ENCODE data around the gene LTK. TPM values are rescaled to one million over a fixed set of nuclear protein-coding genes. Genes with fewer than 3 reads are reported as not detected.
A peak's percentile ranks its signal among the peaks of the same experiment; 100 is the strongest.

LTK gene
- total and polyA plus RNA-seq, 10 donors, result 0.93 to 7.0 (median 4.5) TPM

DNA sequence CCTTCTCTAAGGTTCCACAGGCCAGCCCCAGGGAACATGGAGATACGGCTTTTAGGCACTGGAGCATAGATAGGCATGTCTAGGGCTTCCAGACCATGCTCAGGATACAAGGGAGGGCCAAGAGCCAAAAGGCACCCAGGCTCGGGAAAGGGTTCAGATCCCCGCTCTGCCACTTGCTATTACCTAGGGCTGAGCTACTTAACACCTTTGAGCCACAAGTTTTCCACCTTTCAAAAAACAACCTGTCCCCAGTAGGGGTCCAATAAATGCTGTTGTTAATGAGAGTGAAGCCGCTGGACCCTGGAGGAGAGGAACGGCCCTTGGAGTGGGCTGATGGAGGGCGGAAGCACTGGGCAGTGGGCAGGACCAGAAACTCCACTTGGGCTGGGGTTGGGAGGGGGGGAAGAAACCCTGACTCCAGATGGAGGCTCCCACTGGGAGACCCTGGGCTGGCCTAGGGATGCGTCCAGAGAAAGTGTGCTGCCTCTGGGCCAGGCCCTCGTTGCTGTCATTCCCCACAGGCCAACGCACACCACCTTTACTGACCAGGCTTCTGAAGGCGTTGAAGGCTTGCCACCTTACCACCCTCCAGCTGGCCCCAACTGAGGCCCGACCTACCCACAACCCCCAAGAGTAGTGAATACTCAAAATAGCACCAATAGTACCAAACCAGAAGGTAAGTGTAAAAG, 28.5 kb downstream of the LTK start:
- WGBS, 5 donors, result 80 to 84% (median 82%) methylated on average over 11 of the region's 11 CpGs
- peak in 1 of 3 donors; percentile 23 for TF ChIP-seq POLR2AphosphoS5 (IDR thresholded peaks at IDR 0.05)
- TF ChIP-seq, protein P1, sequence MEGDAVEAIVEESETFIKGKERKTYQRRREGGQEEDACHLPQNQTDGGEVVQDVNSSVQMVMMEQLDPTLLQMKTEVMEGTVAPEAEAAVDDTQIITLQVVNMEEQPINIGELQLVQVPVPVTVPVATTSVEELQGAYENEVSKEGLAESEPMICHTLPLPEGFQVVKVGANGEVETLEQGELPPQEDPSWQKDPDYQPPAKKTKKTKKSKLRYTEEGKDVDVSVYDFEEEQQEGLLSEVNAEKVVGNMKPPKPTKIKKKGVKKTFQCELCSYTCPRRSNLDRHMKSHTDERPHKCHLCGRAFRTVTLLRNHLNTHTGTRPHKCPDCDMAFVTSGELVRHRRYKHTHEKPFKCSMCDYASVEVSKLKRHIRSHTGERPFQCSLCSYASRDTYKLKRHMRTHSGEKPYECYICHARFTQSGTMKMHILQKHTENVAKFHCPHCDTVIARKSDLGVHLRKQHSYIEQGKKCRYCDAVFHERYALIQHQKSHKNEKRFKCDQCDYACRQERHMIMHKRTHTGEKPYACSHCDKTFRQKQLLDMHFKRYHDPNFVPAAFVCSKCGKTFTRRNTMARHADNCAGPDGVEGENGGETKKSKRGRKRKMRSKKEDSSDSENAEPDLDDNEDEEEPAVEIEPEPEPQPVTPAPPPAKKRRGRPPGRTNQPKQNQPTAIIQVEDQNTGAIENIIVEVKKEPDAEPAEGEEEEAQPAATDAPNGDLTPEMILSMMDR (IDR thresholded peaks at IDR 0.05 in 8 of 11, conservative IDR thresholded peaks at IDR 0.05 in 3 of 11), result no peak
- H3K4me3 ChIP-seq, result no peak overlapping the region
- H3K27ac ChIP-seq, result no peak overlapping the region
- no peaks in the 10 kb centered on the region for H3K9me3 ChIP-seq
- H3K4me1 ChIP-seq, result peaks cover 0 to 15% (median 13%) of the 10 kb centered on the region in 6 donors
- no peak for DNase-seq
- peaks cover 0 to 7% (median 0%) of the 10 kb centered on the region in 7 donors for H3K27me3 ChIP-seq (replicated peaks in 1 of 7)
- intact Hi-C loops (cut with DNase I; ENCODE audit: low total_unique reads), result no loop called here
- peaks cover 0 to 37% (median 17%) of the 10 kb centered on the region in 6 donors for H3K36me3 ChIP-seq

DNA sequence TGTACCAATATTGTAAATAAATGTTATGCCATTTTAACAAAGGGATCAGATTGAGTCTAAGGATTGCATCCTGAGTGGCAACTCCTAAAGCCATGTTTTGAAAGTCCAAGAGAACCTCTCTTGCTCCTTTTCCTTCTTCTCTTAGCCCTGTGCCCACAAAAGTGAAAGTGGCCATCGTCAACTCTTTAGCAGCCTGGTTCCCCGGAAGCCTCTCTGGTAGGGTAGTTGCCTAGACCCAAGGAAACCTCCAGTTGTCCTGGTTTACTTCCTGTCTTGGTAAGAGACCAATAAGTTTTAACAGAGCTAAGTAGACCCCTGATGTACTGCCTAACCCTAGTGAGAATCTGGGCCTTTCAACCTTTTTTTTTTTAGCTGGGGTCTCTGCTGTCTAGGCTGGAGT, 30.1 kb downstream of the LTK start:
- 68 to 88% (median 74%) methylated on average over 2 of the region's 2 CpGs for WGBS, 5 donors
- TF ChIP-seq POLR2AphosphoS5 (IDR thresholded peaks at IDR 0.05) (no peak), POLR2A (IDR thresholded peaks at IDR 0.05) (no peak)
- TF ChIP-seq, protein P1 (IDR thresholded peaks at IDR 0.05 in 8 of 11, conservative IDR thresholded peaks at IDR 0.05 in 3 of 11), result no peak
- H3K27me3 ChIP-seq (replicated peaks in 1 of 7), result no peaks in the 10 kb centered on the region
- H3K36me3 ChIP-seq, result peaks cover 0 to 53% (median 33%) of the 10 kb centered on the region in 6 donors
- H3K4me1 ChIP-seq, result peaks cover 0 to 15% (median 13%) of the 10 kb centered on the region in 6 donors
- H3K27ac ChIP-seq, result peak overlapping the region in 4 of 8 donors; percentile 0 to 58 (median 32)
- H3K4me3 ChIP-seq, result no peak overlapping the region
- no peak for DNase-seq
- intact Hi-C loops (cut with DNase I; ENCODE audit: low total_unique reads), result no loop called here
- no peaks in the 10 kb centered on the region for H3K9me3 ChIP-seq

DNA sequence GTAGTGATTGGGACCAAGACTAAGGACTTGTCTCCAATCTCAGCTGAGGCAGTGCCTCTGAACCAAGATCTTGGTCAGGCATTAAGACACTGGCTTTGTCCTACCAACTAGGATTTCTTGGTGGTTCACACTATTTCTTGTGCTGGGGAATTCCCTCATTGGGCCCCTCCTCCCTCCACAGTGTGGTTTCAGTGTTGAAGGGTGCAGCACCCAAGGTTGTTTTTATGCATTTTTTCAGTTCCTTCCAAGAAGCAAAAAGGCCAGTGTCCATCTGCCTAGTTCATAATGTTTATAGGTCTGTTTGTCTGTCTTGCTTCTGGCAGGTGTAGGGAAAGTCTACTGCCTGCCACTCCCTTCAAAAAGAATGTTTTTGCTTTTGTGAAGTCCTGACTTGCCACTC, 30.5 kb downstream of the LTK start:
- TF ChIP-seq POLR2AphosphoS5 (IDR thresholded peaks at IDR 0.05), result no peak
- TF ChIP-seq POLR2A (IDR thresholded peaks at IDR 0.05), result no peak
- TF ChIP-seq, protein P1 (IDR thresholded peaks at IDR 0.05 in 8 of 11, conservative IDR thresholded peaks at IDR 0.05 in 3 of 11), result no peak
- Histone ChIP-seq H3K4me3 (no peak overlapping the region), H3K27ac (peak overlapping the region in 4 of 8 donors; percentile 0 to 58 (median 32))

DNA sequence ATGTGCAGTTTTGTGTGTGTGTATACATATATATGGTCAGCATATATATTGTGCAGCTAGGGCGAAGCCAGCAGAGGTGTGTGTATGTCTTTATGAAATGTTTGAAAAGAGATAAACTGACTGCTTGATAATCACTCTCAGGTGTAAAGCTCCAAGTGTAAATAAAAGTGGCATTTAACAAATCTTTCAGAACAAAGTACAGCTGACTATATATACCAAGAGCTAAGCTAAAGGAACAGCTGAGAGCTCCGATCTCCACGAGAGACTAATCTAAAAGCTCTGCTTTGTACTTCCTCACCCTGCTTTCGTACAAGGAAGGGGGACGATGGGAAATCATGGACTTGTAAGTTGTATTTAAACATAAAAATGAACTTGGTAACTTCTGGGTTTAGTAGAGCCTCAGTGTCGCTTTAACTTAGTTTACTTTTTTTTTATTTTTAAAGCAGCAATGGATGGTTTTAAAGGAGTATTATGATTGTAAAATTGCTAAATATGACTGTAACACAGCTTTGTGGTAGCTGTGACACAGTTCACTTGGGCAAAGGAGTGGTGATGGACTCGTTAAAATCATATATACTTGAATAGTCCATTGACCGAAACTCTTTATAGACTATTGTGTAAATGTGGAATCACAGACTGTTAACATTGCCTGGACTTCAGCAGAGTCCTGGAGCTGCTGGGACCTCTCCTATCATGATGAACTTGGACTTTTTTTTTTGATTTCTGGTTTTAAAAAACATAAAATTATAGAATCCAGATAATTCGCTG, 31.3 kb downstream of the LTK start:
- intact Hi-C loops (cut with DNase I; ENCODE audit: low total_unique reads), result no loop called here
- 93 to 98% (median 95%) methylated on average over 9 of the region's 9 CpGs for whole genome bisulfite sequencing, 5 donors
- no peaks in the 10 kb centered on the region for H3K9me3 ChIP-seq
- H3K4me3 ChIP-seq, result no peak overlapping the region
- no peaks in the 10 kb centered on the region for H3K27me3 ChIP-seq (replicated peaks in 1 of 7)
- TF ChIP-seq, protein P1 (IDR thresholded peaks at IDR 0.05 in 8 of 11, conservative IDR thresholded peaks at IDR 0.05 in 3 of 11), result no peak
- TF ChIP-seq POLR2A (IDR thresholded peaks at IDR 0.05) (no peak), POLR2AphosphoS5 (IDR thresholded peaks at IDR 0.05) (no peak)
- no peak for DNase-seq
- peaks cover 0 to 65% (median 43%) of the 10 kb centered on the region in 6 donors for H3K36me3 ChIP-seq
- peaks cover 0 to 15% (median 12%) of the 10 kb centered on the region in 6 donors for H3K4me1 ChIP-seq
- H3K27ac ChIP-seq, result peak overlapping the region in 1 of 8 donors; percentile 0

More for the DNA sequence above, 30.5 kb downstream of the LTK start:
- no peak for DNase-seq
- Histone ChIP-seq H3K9me3 (no peaks in the 10 kb centered on the region), H3K4me1 (peaks cover 0 to 15% (median 13%) of the 10 kb centered on the region in 6 donors), H3K27me3 (replicated peaks in 1 of 7) (no peaks in the 10 kb centered on the region), H3K36me3 (peaks cover 0 to 57% (median 35%) of the 10 kb centered on the region in 6 donors)
- intact Hi-C loops (cut with DNase I; ENCODE audit: low total_unique reads), result no loop called here

Measured in spleen (tissue), 11 donors.